GM21737 (cell line): ENCODE data around the gene DISP3.

Experiments used
- ATAC-seq: cut with Tn5 transposase; IDR thresholded peaks from one replicate; pipeline ENCODE4 v1.9.1; 2021; ENCODE audit warnings: mild to moderate bottlenecking, moderate library complexity; ENCODE audit not compliant: unreplicated experiment

The DISP3 gene

GRCh38 chr1:11540773-11541160 lies 61.8 kb downstream of the DISP3 start:
- no peak for ATAC-seq

- ATAC-seq: no peak
Observed at GRCh38 chr1:11541236-11541635, 62.3 kb downstream of the DISP3 start.

GRCh38 chr1:11541956-11542355 lies 63.0 kb downstream of the DISP3 start:
- ATAC-seq: no peak

GRCh38 chr1:11543392-11543791 lies 64.4 kb downstream of the DISP3 start:
- ATAC-seq: no peak

- no peak for ATAC-seq
Observed at GRCh38 chr1:11543796-11544195, 64.8 kb downstream of the DISP3 start.

GRCh38 chr1:11546456-11546855 lies 67.5 kb downstream of the DISP3 start:
- no peak for ATAC-seq

- no peak for ATAC-seq
Observed at GRCh38 chr1:11550664-11551283, 71.8 kb downstream of the DISP3 start.

GRCh38 chr1:11558276-11558675 lies 79.3 kb downstream of the DISP3 start:
- no peak for ATAC-seq

GRCh38 chr1:11558871-11559590 lies 80.1 kb downstream of the DISP3 start:
- no peak for ATAC-seq

- ATAC-seq: no peak
Observed at GRCh38 chr1:11559591-11559970, 80.6 kb downstream of the DISP3 start.

GRCh38 chr1:11560061-11560460 lies 81.1 kb downstream of the DISP3 start:
- no peak for ATAC-seq

GRCh38 chr1:11561740-11562139 lies 82.8 kb downstream of the DISP3 start:
- no peak for ATAC-seq

GRCh38 chr1:11562664-11563063 lies 83.7 kb downstream of the DISP3 start:
- no peak for ATAC-seq

- ATAC-seq: no peak
Observed at GRCh38 chr1:11563560-11564069, 84.7 kb downstream of the DISP3 start.

GRCh38 chr1:11564237-11564636 lies 85.3 kb downstream of the DISP3 start:
- no peak for ATAC-seq

- ATAC-seq: no peak
Observed at GRCh38 chr1:11566042-11566850, 87.3 kb downstream of the DISP3 start.

GRCh38 chr1:11567244-11568065 lies 88.5 kb downstream of the DISP3 start:
- no peak for ATAC-seq

- ATAC-seq: no peak
Observed at GRCh38 chr1:11568687-11569086, 89.7 kb downstream of the DISP3 start.

- no peak for ATAC-seq
Observed at GRCh38 chr1:11569551-11569950, 90.6 kb downstream of the DISP3 start.

GRCh38 chr1:11569954-11570353 lies 91.0 kb downstream of the DISP3 start:
- ATAC-seq: no peak

GRCh38 chr1:11570821-11571380 lies 91.9 kb downstream of the DISP3 start:
- no peak for ATAC-seq
